ENCODE results near the gene IDE.

DNA sequence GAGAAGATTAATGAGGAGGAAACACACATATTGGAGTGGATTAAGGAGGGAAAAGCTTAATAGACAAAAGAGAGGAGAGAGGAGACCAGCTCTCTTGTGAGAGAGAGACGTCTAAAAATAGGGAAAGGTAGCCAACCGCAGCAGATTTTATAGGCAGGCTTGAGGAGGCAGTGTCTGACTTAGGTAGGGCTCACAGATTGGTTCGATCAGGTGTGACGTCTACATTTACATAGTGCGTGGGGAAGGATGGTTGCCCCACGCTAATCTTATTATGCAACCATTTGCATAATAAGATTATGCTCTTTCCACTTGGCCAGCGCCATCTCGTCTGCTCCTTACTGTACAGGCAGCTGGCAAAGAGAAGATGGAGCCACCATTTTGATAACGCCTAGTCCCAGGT lies 160.9 kb downstream of the IDE start:
- TF ChIP-seq, protein P1, sequence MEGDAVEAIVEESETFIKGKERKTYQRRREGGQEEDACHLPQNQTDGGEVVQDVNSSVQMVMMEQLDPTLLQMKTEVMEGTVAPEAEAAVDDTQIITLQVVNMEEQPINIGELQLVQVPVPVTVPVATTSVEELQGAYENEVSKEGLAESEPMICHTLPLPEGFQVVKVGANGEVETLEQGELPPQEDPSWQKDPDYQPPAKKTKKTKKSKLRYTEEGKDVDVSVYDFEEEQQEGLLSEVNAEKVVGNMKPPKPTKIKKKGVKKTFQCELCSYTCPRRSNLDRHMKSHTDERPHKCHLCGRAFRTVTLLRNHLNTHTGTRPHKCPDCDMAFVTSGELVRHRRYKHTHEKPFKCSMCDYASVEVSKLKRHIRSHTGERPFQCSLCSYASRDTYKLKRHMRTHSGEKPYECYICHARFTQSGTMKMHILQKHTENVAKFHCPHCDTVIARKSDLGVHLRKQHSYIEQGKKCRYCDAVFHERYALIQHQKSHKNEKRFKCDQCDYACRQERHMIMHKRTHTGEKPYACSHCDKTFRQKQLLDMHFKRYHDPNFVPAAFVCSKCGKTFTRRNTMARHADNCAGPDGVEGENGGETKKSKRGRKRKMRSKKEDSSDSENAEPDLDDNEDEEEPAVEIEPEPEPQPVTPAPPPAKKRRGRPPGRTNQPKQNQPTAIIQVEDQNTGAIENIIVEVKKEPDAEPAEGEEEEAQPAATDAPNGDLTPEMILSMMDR (conservative IDR thresholded peaks at IDR 0.05 in 1 of 2, IDR thresholded peaks at IDR 0.05 in 1 of 2; ENCODE audit: extremely low read depth in 1 of 2, insufficient read depth in 1 of 2, low read depth in 1 of 2, low read length in 2 of 2): no peak
- TF ChIP-seq EZH2 (IDR thresholded peaks at IDR 0.05; ENCODE audit: borderline replicate concordance, low read length): no peak
